GM21515 (cell line): ENCODE results near the gene IDI1.
"Not testable (repeated sequence)": the region's sequence is repeated elsewhere in the genome, so short reads cannot be mapped to it uniquely, and the experiment has no call there.

ENCODE experiments used
- ATAC-seq: cut with Tn5 transposase; IDR thresholded peaks from one replicate; pipeline ENCODE4 v1.9.1; 2021; ENCODE audit not compliant: unreplicated experiment

Gene IDI1

DNA sequence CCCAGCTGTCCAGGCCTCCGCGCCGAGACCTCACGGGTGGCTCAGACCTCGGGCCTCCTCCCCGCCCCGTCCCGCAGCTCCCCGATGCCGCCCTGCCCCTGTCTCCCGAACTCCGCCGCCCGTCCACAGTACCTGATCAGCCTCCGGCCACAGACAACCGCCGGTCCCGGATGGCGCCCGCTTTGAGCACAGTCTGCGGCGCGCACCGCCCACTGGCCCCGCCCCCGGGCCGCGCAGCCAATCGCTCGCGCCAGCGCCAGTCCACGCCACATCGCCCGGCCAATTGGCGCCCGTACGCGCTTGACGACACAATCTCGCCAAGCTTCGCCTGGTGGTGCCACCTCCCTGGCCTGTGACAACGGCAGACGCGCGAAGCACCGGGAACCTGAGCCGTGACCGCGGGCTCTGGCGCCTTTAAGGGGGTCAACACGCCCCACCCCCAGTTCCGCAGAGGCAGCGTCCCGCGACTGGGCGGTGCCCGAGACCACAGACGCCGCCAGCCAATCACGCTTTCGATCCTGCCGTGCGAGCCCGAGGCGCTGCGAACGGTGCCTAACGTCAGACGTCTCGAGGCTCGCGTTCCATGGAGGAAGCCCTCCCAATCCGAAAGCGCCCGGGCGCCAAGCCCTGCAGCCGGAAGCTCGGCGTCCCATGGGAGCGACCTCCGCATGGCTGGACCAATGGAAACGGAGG is at the start of gene IDI1:
Gene IDI1, minus strand, starts transcription at position 388 of the 693 bp plus-strand sequence. Its CDS starts 116 bp downstream, at position 272.
- peak; percentile 73 for ATAC-seq

DNA sequence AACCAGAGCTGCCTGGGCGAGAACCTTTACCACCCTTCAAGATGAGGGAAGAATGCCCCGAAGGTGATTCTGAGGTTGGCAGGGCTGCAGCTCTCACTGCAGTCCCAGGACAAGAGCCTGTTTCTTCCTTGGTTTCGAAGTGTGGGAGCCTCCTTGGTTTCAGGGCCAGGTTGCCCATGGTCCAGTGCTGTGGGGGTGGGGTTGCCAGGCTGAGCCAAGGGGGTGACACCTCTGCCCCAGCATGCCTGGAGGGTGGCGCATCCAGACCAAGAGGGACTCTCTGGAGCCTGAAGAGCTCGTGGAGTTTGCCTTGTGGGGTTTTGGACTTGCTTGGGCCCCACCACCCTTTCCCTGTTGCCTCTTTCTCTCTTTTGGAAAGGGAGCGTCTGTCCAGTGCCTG is 48.5 kb upstream of the IDI1 start:
- ATAC-seq = no peak

DNA sequence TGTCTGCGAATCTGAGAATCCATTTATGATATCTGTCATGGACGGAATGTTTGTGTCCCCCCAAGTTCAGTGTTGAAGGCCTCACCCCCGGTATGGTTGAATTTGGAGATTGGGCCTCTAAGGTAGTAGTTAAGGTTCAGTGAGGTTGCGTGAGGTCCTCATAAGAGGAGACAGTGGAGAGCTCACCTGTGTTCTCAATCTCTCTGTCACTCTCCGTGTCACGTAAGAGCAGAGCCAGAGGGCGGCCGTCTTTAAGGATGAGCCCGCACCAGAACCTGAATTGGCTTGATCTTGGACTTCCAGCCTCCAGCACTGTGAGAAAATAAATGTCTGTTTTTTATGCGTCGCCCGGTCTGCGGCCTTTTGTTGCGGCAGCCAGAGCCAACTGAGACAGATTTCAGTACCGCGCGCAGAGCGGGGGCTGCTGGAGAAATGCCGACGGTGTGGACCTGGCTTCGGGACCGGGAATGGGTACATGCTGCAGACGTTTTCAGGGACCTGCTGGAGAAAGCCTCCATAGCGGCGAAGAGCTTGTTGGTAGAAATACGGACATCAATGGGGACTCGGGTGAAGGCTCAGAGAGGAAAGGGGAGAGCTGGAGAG is 47.5 kb upstream of the IDI1 start:
- ATAC-seq = no peak

DNA sequence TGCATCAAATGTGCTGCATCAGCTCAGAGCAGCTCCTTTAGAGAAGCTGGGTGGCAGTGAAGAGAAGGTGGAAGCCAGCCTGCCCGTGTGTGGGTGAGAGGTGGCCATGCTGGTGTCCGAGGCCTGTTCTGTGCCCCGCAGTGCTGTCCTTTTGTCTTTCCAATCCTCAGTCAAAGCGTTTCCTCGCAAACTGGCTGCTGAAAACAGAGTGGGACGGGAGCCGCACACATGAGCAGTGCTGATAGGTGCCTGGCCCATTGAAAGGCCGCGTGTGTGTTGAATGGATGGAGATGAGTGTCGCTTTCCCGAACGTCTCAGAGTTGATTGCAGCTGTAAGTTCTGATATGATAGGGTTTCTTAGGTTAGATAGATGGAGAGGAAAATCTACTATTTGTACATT is 46.6 kb upstream of the IDI1 start:
- no peak for ATAC-seq

DNA sequence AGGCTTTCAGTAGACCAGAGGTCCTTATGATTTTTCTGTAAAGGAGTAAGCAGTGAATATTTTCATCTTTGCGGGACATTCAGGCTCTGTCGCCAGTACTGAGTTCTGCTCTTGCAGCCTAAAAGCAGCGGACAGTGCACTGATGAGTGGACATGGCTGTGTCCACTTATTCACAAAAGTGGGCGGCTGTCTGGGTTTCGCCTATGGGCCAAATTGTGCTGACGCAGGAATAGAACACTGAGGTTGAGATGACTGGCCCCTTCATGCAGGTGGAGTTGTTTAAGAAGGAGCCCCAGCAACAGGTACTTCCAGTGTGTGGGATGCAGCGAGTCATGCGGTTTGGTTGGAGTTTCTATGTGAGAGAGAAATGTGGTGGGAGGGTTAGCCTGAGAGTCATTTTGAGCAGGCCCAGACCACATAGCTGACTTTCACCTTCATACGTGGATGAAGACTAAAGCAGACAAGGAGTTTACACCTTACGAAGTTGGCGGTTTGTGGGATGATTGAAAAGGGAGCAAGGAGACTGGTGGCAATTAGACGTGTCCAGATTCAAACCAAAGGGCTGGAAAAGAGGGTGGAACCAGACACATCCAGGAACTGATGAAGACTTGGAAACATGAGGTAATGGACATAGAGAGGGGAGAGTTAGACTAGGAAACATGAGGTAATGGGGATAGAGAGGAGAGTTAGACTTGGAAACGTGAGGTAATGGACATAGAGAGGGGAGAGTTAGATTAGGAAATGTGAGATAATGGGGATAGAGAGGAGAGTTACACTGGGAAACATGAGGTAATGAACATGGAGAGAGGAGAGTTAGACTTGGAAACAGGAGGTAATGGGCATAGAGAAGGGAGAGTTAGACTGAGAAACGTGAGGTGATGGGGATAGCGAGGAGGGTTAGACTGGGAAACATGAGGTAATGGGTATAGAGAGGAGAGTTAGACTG is 45.5 kb upstream of the IDI1 start:
- peak; percentile 86 for ATAC-seq

DNA sequence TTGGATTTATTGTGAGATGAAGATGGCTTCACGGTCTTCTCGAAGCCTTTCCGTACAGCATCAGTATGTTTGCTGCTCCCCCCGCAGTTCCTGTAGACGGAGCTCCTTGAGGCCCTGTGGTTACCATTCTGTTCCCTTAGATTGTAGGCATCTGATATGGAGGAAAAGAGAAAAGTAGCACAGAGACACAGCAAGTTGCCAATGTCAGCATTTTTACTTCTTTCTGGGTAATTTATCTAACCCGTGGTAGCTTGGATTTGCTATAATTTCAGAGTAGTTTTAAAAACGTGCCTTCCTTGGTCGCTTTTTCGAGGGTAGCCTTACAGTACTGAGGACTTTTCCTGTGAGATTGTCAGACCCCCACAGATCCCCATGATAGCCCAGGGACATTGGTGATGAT is 44.8 kb upstream of the IDI1 start:
- no peak for ATAC-seq

DNA sequence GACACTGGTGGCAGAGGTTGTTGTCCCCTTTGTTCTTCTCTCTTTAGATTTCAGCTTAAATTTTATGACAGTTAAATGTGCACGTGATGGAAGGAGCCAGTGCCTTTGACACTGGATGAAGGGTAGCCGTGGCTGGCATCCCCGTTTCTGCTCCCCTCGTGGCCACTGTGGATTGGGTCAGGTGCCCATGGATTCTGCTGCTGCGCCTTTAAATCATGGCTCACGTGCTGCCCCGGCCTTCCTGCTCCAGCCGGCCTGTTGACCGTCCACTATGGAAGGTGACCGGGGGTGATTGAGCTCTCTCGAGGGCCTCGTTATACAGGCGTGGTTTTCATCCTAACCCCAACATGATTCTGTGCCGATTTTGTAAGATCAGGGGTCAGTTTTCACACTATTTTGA is 41.8 kb upstream of the IDI1 start:
- no peak for ATAC-seq

DNA sequence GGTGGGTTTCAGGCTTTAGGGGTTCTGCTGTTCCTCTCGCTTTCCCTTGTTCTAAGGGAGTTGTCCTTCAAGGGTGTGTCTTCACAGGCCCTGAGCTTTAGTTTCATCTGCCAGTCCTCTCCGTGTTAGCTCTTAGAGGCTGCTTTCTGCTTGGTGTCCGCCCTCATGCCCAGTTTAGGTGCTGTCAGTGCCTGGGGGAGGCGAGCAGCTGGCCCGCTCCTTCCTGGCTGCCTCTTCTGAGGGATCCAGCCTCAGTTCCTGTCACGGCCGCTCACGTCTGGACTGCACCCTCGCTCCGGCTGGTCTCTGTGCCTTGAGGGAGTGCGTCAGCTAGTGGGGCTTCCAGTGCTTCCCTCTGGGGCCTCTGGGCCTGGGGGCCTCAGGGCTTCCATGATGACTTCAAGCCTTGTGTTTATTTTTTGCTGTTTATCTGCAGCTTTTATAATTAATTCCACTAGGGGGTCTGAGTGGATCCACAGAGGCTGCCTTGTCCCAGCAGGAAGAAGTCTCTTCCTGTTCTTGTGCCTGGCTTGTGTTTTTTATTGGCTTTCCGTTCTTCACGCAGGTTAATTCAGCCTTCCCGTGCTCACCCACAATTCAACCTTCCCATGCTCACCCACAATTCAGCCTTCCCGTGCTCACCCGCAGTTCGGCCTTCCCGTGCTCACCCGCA is 40.2 kb upstream of the IDI1 start:
- no peak for ATAC-seq

DNA sequence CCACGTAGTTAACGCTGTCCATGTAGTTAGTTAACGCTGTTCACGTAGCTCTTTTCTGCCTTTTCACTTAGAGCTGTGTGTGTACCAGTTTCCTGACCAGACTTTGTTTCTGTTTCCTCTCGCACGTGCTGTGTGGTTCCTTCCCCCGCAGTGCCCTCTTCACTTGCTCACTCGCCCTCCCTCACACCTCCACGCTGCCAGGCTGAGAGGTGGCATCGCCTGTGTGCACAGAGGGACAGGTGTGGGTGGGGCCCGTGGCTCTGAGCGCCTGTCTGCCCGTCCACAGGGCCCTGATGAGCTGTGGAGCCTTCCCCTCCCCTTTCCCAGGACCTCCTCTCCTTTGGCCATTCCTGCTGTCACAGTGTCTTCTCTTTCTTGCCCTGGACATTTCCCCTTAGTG is 37.9 kb upstream of the IDI1 start:
- ATAC-seq = no peak

DNA sequence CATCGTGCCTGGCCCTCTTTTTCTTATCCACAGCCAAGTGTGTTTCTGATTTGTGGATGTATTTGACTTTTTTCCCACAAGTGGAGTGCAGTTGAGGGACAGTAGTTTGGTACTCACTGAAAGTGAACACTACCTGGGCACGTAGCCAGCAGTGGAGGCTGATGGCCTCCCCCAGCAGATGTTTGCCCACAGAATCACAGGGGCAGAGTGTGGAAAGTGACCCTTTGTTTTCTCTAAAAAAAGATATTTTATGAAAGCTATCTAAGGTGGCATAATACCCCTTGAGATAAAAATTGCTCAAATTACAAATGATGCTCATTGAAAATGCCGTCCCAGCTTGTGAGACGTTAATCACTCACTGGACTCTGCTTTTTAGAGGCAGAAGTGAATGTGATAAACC is 36.3 kb upstream of the IDI1 start:
- no peak for ATAC-seq

DNA sequence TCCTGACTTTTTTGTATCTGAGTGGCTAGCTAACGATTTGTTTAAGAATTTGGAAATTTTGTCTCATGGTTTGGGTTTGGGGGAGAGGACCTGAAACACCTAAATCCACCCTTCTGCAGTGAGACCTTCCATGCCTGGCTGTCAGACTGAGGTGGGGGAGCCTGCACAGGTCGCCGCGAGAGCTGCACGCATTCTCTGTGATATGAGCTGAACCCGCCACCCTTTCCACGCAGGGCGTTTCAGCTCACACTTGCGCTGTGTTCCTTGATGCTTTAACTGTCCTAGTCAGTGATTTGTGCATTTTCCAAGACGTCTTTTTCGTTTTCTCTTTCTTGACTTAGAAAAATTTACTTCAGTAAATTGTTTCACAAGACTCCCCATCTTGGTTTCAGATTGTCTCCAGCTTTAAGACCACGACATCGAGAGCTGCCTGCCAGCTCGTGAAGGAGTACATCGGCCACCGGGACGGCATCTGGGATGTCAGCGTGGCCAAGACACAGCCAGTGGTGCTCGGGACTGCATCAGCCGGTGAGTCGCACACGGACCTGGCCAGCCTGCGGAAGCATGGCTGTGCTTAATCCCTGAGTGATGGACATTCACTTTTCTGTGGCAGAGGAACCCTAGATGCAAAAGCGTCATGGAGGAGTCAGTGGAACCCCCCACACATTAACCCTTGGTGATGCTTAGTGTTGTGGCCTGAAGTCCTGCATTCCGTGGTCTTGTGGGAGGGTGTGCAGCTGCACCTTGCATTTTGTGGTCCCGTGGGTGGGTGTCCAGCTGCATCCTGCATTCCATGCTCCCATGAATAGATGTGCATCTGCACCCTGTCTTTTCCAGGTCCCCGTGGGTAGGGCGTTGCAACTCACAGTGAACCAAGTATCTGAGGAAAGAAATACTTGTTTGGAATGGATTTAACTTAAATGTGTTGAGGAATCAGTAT is 35.4 kb upstream of the IDI1 start:
- ATAC-seq = no peak

DNA sequence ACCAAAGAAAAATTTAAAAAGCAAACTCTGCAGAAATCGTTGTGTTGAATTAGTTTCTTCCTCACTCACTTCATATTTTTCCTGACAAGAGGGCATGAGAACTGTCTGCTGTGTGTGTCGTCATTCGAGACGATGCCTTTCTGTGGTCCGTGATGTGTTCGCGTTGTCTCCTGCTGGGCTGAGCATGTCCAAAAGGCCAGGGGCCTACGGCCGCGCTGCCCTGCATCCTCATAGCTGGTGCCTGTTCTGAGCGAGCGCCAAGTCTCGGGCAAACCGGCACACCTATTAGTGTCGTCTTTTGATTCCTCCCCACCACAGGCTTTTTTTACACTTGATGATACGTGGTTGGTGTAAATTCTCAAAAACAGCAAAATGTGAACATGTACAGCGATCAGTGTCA is 34.7 kb upstream of the IDI1 start:
- ATAC-seq = no peak

DNA sequence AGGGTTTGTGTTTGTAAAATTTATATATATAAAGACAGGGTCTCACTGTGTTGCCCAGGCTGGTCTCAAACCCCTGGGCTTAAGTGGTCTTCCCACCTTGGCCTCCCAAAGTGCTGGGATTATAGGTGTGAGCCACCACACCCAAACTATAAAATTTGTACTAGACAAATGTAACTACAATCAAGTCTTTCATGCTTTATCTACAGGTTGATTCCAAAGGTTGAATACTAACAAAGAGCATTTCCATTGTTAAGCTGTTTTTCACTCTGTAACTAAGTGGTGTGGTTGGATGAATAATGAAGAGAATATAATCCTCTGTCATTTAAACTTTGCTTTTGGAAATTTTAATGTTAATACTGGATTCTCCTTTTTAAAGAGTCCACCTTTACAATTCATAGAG is 29.7 kb upstream of the IDI1 start:
- no peak for ATAC-seq

DNA sequence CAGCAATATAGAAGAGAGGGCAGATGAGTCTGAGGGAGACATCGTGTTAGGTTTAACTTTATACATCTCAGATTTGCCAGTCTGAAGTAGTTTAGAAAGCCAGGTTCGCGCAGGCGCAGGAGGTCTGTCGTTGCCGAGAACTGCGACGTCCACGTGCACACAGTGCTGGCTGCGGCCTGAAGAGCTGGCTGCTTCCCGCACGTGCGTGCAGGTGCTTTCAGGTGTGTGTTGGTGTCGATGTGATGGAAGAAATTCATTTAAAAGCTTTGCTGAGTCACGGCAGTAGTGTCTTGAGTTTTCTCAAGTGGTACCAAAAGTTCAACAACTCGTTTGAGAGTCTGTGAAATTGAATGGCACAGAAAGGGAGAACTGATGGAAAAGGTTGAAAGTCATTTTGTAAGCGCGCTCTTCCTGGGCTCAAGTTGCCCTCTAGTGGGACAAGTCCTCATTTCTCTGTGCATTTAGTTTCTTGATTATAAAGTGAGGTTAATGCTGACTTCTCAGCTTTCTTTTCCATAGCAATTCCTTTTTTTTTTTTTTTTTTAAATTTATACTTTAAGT is 25.9 kb upstream of the IDI1 start:
- no peak for ATAC-seq

DNA sequence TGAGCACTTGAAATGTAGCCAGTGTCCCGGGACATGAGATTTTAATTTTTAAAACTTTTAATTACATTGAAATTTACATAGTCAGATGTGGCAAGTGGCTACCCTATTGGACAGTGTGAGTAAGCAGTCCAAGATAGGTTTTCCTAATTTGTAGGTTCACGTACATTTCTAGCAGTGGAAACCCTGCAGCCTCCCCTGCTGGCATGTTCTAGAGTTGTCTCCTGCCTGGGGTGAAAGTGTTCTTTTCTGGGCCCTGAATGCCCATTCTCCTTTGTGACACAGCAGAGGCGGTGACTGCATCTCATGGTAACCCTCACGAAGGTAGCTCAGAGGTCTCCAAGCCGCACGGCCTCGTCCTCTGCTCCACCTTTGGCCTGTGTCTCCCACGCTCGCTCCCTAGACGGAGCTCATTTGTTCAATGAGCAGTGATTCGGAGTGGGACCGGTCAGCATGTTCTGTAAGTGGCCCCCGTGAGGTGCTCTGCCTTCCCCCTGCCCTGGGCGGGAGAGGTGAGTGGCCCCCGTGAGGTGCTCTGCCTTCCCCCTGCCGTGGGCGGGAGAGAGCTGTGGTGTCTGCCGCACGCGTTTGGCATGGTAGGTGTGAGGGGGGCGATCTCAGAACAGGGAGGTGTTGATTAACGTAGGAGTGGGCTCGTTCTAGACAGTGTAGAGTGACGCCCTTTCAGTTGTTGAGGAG is 25.3 kb upstream of the IDI1 start:
- no peak for ATAC-seq

DNA sequence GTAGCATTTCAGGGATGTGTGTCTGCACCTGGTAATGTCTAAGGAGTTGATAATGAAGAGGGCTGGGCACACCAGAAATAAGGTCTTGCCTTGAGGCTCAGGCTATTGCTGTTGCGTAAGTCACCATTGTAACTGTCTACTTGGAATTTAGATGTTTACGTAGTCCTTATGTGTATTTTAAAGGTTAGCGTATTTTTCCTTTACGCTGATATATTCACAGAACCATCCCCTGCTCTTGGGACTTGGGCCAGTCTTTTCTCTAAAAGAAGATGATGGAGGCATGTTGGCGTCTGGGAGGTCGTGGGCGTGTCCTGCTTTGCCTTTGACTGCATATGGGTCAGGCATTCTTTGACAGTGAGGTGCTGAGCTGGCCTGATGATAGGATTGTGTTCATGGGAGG is 22.0 kb upstream of the IDI1 start:
- ATAC-seq = no peak

DNA sequence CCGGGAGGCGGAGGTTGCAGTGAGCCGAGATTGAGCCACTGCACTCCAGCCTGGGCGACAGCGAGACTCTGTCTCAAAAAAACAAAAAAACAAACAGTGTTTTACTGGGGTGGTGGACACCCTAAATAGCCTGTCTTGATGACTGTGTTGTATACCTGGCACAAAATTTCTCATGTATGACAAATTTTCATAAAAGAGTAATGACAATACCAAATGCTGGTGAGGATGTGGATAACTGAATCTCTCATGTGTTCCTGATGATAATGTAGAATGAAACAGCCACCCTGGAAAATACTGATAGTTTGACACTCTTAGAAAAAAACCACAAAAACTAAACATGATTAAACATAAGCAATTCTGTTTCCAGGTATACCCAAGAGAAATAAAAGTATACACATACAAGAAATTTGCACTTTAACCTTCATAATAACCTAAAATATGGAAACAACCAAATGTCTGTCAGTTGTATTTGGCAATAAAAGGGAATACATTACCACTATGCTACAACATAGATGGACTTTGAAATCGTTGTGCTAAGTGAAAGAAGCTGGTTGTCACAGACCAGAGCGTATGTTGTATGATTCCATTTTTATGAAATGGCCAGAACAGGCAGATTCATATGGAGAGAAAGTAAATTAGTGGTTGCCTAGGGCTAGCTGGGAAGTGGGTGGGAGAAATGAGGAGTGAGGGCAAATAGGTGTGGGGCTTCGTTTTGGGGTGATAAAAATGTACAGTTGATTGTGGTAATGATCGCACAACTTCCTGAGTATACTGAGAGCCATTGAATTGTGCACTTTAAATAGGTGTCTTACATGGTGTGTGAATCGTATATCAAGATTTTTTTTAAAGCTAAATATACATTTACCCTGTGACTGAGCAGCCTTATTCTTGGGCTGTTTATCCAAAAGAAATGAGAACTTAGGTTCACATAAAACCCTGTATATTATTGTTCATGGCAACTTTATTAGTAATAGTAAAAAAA is 19.8 kb upstream of the IDI1 start:
- no peak for ATAC-seq

DNA sequence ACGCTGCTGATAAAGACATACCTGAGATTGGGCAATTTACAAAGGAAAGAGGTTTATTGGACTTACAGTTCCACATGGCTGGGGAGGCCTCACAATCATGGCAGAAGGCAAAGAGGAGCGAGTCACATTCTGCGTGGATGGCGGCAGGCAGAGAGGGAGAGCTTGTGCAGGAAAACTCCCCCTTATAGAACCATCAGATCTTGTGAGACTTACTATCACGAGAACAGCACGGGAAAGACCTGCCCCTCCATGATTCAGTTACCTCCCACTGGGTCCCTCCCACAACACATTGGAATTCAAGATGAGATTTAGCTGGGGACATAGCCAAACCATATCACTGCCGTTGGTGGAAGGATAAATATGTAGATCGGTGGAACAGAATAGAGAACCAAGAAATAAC is 17.8 kb upstream of the IDI1 start:
- not testable (repeated sequence) for ATAC-seq
